DMS79 treated with DMSO at 0.1 percent for 48 hours (cell line): Measurements from ENCODE around the gene CADM1.

Experiments used
- DNase-seq: peaks from one replicate; lab custom pipeline; 2025; lab: John Stamatoyannopoulos, UW

Gene CADM1

DNA sequence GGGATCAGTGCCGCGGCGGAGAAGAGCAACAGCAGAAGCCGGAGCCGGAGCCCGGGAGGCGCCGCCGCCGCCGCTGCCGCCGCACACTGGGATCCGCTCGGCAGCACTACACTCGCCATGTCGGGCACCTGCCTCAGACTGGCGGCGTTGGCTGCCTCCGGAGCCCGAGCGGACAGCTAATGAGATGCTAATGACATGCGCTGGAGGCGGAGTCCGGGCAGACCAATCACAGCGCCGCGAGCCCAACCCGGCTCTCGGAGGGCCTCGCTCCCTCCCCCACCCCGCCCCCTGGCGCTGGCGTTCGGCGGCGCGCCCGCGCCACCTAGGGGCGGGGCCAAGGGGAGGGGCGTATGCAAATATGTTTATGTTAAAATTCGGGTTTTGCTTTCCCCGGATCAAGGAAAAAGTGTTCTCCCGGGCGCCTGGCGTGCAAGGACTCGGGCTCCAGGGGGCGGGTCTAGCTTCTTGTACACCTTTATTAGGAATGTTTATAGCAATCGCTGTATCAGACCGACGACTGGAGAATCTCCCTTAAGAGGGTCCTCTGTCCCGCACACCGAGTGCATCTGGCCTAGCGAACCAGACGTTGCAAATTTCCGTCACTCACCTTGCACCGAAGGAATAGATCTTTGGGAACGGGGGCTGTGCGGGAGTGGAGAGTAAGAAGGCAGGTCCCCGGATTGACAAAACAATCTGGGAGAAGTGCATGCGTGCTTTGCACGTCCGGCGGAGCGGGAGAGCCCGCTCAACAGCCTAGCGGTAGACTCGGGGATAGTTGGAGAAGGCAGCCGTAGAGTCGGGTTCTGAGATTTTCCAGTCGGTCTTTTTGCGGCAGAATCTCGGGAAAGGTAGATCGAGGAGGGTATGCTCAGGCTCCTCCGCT is at the start of gene CADM1:
TSS of gene CADM1 (minus strand) at position 140 of the 883 bp plus-strand sequence.
- peak; percentile 100 for DNase-seq

DNA sequence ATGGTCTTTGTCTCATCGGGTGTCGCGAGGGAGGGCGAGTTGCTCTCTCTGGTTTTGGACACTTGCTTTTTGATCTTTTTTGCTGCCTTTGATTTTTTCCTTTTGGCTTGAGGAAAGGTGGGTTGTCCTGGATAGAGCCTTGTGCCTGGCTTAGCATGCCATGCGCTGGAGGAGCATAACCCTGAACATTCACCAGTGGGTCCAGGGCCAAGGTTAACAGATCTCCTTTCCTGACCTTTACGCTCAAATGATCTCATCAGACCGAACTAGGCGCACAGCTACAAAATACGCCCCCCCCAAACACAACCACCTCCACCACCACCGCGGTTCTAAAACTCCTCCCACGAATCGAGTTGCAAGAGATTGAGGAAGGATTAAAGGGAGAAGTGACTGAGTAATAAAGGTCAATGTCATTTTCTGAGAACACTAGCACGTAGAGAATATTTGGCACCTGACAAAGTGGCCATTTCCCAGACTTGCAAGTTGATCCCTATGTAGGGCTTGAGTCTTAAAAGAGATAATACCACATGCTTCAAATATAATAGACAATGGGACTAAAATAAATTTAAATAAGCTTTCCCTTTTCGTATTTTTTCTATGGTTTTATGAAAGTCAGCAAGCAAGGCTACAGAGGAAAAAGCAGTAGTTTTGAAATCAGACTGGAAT is 48.7 kb upstream of the CADM1 start:
- no peak for DNase-seq

DNA sequence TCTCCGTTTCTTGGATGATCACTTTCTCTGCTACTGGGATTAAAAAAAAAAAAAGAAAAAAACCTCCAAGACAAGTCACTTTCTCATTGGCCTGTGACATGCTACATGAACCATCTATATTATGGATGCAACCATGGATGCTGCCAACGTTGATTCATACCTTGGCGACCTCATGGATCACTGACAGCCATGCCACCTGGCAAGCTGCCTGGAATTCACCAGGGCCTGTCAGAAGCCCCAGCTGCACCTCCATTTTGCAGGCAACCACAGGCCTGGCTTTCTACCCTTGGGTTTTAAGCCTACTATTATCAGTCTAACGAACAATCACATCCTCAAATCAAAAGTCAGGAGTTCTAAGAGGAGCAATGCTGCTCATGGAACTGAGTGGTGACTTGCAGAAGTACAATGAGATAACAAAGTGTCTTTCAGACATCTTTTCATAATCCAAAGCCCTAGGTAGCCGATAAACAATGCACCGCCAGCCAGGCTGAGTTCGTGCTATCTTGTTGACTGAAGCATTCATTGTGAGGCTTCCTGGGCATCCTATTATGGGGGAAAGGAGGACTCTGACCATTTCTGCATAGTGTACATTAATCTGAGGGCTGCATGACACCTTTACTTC is 48.0 kb upstream of the CADM1 start:
- peak; percentile 43 for DNase-seq

DNA sequence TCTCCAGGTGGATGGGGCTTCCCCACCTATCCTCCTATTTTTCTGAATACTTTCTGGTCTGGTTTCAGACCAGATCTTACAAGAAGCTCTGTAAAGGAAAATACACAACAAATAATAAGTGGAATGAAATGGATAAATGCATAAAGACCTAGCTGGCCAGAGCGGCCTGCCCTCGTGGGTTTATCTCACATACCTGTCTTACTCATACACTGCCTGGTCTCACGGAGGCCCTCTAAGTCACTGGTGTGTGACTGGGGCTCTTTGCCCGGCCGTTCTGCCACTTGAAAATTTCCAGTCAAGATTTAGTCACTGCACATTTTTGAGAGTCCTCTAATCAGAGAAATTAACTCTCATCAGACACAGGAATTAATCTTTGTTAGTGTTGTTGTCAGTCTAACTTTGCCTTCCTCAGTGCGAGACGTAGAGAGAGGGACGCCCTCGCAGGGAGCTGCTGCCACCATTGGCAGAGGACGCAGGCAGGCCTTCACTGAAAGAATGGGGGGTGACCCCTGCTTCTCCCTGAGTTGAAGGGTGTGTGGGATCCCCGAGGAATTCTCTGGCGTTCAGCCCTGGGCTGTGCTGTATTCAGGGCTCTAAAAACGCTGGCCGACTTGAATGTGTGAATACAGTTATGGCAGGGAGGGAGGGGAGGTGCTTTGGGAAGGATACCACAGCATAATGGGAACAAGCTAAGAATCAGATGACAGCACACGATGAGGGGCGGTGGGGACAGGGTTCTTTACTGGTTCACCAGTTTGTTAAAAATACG is 46.3 kb upstream of the CADM1 start:
- DNase-seq, result peak; percentile 88

DNA sequence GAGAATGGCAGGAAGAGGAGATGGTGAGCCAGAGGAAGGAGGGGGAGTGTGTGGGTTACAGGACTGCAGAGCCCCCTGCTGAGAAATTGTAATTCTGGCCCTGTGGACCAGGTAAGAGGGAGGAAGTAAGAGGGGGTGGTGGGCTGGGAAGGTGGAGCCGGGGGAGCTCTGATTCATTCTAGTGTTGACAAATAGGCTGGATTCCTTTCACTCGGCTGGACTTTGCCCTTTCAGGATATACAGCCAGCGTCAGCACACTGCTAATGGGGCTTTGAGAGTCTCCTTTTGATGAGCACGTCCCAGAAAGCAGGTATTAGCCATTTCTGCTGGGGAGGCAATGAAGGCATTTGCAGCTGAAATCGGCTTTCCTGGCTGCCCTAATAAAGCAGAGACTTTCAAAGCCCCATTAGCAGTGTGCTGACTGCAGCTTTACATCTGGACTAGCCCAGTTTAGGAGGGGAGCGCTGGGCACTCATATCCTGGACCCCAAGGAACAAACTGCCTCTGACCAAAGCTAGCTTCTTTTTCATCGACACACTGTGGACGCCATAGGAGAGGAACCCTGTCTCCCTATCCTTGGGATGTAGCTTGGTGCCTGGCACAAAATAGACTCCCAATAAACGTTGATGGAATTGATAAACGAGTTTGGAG is 44.8 kb upstream of the CADM1 start:
- peak; percentile 52 for DNase-seq

- no peak for DNase-seq
Observed at GRCh38 chr11:115545581-115546210, 41.5 kb upstream of the CADM1 start.

- no peak for DNase-seq
Observed at GRCh38 chr11:115544422-115544948, 40.3 kb upstream of the CADM1 start.

- DNase-seq, result no peak
Observed at GRCh38 chr11:115541518-115541917, 37.3 kb upstream of the CADM1 start.

- DNase-seq, result no peak
Observed at GRCh38 chr11:115539844-115540243, 35.6 kb upstream of the CADM1 start.

DNA sequence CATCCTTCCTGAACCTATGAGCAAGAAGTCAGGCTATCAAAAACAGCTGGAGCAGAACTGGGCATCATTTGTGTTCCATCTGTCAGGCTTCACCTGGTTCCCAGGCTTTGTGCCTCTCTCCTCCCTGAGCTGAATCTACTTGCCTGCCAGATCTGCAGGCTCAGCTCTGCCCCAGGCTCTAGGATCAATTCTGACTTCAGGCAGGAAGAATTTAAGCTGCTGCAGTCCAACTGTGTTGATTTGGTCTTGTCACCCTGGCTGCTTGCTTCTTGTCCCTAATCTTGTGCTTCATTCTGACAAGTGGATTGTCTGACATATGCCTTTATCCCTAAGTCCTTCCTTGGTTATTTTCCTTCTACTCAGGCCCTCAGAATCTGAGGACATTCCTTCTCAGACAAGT is 31.6 kb upstream of the CADM1 start:
- DNase-seq, result peak; percentile 38

- DNase-seq, result no peak
Observed at GRCh38 chr11:115530752-115531151, 26.5 kb upstream of the CADM1 start.

GRCh38 chr11:115528225-115528624 is 24.0 kb upstream of the CADM1 start:
- peak; percentile 57 for DNase-seq

DNA sequence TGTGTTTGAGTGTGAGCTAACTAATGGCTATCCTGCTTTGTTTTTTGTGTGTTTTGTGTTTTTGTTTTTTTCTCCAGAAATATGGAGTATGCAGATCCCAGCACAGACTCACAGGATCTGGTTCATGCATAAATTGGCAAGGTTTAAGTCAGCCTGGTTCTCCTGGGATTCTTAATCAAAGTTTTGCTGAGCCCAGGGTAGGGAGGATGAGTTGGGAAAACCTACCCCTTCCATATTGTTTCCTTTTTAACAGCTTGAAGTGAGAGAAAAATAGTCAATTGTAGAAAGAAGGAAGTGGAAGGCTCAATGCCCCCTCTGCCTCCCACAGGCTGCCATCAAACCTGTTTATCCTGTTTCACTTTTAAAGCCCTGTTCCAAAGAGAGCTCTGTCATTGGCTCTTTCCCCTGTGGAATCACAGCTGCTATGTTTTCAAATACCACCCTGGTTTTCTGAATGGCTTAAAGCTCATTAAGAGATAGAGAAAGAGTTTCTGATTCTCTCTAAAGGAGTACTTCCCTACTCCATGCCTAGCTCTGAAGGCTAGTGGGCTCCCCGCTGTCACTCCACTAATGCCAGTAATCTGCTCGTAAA is 23.4 kb upstream of the CADM1 start:
- peak; percentile 61 for DNase-seq

GRCh38 chr11:115525531-115526006 is 21.4 kb upstream of the CADM1 start:
- DNase-seq, result no peak

- DNase-seq, result no peak
Observed at GRCh38 chr11:115524572-115524971, 20.4 kb upstream of the CADM1 start.

DNA sequence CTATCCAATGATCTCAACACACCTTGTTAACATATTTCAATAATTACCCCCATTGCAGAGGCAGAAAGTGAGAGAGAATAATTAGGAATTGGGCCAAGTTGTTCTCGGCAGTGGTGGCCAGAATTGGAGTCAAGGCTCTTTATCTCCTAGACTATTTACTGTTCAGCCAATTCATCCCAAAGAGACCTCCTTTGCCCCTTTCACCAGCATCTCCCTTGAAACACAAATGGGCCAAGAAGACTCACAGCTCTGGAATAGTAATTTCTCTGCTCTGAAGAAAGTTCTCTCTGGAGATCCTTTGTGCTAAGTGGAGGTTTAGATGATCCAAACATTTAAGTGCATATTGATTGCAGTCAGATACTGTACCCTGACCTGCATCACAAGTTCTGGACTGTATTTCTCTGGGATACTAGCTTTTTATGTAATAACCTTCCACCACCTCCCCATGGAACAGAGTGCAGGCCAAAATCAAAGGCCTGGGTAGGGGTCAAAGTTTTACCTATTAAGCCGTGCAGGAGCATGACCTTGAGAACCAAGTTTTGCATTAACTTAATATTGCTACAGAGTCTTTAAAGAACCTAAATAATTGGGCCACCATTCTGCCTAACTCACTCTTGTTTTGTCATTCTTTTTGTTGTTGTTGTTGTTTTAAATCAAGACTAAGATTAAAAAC is 19.6 kb upstream of the CADM1 start:
- no peak for DNase-seq

- DNase-seq, result no peak
Observed at GRCh38 chr11:115522302-115522701, 18.1 kb upstream of the CADM1 start.

DNA sequence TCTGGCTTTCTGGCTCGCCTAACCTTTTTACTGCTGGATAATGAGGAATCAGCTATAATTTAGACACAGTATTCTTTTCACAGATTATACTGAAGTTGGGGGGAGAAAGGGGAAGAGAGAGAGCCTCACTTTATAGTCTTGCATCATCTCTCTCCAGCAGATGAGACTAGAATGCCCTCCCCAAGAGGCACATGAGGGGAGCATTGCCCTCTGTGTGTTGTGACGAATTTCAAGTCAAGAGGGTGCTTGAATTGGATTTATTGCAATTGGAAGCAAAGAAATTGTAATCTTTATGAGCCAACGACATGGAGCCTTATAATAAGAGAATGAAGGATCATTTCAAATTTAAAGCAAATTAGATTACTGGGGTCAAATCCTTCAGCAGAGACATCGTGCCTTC is 17.6 kb upstream of the CADM1 start:
- peak; percentile 52 for DNase-seq

DNA sequence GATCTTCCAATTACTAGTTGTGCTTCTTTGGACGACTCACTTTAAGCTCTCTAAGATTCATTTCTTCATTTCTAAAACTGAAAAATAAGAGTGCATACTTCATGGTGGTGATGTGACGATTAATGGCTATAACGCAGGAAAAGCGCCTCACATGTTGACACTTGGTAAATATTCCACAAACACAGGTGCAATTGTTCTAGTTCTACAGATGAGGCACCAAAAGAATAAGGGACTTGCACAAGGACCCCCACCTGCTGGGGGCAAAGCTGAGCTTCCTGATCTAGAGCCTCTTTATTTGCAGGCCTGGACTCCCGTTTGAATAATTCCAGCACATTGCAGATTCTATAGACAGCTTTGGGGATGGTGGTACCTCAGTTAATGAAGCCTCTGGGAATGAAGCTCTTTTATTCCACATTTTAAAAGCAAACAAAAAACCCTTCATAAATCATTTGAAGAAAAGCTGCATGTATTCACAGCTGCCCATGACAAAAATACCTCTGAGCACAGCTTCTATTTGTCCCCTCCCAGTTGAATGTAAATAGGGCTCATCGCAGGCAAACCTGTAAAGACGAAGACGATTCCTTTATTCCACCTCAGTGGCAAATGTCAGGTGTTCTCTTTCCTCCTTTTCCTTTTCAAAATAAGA is 14.9 kb upstream of the CADM1 start:
- DNase-seq, result no peak
